GM18526 (cell line): ENCODE data around the gene DHRSX.

Source experiments
- POLR2A ChIP-seq: IDR thresholded peaks from 3 replicates; pipeline ENCODE4 v1.6.1; 2011; ENCODE audit not compliant: insufficient read length; ENCODE audit errors: extremely low read depth

DHRSX gene

DNA sequence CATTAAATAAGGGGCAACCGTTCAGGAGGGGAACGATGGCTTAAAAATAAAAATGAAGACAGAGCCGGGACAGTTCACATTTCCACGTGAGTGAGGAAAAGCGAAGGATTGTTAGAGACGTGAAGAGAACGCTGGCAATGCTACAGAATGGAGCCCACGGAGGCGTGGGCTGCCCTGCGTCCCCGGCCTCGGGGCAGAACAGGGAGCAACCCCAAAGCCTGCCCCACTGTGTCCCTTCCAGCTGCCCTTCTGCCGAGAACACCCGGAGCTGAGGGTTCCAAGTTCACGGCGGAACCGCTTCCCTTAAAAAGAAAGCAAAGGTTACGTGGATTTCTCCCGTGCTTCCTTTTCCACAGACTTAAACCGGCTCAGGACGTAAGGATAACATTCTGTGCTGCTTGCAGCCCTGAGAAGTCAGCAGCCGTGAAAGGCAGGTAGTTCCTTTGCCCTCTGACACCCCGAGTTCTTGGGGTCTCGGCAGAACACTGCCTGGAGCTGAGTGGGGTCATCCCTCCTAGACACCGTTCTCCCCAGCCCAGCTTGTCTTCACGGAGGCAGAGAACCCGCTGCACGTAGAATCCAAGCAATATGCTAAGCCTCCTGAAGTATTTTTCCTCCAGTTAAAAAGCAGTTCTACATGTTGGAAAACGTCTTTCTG lies 14.2 kb downstream of the DHRSX start:
- no peak for TF ChIP-seq POLR2A

DNA sequence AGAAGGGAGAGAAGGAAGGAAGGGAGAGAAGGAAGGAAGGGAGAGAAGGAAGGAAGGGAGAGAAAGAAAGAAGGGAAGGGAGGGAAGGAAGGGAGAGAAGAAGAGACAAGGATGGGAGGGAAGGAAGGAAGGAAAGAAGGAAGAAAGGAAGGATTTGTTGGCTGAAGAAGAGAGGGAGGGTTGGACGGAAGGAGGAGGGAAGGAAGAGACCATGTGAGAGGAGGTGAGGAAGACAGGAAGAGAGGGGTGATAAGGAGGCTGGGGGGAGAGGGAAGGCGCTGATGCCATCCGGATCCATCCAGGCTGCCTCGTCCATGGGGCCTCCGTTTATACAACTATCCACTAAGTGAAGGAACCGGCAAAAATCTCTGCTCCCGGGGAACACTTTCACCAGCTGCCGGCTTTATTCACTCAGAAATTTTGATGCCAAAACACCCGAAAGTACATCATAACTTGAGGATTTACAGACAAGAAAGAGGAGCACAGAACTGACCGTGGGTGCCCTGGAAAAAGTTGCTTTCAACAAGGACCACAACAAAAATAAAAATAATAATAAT lies 14.9 kb downstream of the DHRSX start:
- TF ChIP-seq POLR2A, result no peak

DNA sequence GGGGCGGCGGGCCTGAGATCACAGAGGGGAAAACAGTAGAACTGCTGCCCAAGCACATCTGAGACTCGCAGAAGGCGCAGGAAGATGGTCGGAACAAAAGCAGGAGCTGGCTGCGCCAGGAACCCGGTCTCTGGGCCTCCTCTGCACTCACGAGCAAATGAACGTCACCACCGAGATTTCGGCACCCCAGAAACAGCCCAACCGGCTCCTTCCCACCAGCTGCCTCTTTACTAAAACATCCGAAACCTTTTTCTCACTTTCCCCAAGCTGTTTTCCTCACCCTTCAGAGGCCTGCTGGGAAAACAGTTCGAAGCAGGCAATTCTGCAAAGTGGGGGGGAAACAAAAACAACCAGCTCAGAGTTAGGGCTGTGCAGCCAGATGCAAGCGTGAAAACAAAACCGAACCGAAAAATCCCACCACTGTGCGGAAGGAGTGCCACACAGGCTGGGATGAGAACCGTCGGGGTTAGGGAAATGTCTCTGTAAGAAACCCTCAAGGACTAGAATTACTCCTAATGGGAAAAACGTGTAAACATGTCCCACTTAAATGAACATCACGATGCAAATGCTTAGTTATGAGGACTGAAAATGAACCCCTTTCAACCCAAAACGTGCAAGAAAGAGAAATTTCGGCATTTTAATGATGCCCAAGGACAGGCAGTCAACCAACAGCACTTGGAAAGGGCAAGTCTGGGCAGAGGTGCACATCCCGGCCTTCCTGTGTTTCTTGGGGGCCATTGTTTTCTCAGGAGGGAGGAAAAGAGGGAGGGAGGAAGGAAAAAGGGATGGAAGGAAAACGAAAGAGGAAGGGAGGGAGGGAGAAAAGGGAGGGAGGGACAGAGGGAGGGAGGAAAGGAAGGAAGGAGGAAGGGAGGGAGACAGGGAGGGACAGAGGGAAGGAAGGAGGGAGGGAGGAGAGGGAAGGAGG lies 15.8 kb downstream of the DHRSX start:
- TF ChIP-seq POLR2A, result no peak

DNA sequence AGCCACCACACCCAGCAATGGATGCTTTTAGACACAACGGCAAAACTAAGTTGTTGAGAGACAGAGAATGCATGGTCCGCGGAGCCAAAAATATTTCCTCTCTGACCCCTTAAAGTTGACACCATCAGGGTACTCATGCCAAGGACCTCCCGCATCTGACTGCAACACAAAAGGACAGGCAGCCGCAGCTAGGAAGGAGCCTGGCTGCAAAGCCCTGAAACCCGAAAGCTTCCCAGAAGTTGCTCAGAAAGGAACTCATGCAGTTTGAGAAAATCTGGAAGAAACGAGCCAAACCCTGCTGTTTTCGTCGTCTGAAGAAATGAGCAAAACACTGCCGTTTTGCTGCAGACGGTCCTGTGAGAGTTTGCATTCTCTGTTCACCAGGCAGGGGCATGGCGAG lies 16.5 kb downstream of the DHRSX start:
- TF ChIP-seq POLR2A, result no peak

DNA sequence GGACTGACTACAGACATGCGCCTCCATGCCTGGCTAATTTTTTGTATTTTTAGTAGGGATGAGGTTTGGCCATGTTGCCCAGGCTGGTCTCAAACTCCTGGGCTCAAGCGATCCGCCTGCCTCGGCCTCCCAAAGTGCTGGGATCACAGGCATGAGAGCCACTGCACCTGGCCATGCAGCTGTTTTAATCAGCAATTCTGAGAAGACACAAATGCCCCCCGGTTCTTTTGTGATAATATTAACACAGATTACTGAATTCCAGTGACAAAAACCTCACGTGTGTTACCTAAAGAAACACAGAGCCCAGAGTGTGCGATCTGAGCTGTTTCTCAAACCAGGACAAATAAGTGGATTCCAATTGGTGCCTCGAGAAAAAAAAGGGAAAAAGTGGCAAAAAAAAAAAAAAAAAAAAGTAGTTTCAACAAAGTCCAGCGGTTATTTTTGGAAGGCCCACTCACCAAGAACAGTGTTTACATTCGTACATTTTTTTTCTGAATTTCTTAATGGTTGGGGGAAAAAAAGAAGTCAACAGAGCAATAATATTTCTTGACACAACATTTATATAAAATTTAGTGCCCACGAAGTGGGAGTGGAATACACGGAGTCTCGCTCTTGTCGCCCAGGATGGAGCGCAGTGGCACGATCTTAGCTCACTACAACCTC lies 17.2 kb downstream of the DHRSX start:
- TF ChIP-seq POLR2A, result no peak

DNA sequence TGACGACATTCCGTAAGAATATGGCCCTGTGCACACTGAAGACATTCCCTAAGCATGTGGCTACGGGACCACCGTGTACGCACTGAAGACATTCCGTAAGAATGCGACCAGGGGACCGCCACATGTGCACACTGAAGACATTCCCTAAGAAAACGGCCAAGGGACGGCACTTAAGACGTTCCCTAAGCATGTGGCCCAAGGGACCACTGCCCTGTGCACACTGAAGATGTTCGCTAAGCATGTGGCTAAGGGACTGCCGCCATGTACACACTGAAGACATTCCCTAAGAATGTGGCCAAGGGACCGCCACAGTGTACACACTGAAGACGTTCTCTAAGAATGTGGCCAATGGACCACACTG lies 21.4 kb downstream of the DHRSX start:
- TF ChIP-seq POLR2A, result no peak

DNA sequence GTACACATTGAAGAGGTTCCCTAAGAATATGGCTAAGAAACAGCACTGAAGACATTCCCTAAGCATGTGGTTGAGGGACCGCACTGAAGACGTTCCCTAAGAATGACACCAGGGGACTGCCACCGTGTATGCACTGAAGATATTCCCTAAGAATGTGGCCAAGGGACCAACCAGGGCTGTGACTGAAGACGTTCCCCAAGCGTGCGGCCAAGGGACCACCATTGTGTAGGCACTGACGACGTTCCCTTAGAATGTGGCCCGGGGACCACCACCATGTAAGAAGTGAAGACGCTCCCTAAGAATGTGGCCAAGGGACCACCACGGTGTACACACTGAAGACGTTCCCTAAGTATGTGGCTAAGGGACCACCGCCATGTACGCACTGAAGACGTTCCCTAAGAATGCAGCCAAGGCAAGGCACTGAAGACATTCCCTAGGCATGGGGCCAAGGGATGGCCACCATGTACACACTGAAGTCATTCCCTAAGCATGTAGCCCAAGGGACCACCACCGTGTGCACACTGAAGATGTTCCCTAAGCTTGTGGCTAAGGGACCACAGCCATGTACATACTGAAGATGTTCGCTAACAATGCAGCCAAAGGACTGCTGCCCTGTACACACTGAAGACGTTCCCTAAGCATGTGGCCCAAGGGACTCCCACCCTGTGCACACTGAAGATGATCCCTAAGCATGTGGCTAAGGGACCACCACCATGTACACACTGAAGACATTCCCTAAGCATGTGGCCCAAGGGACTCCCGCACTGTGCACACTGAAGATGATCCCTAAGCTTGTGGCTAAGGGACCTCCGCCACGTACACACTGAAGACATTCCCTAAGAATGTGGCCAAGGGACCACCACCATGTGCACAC lies 22.0 kb downstream of the DHRSX start:
- no peak for TF ChIP-seq POLR2A

DNA sequence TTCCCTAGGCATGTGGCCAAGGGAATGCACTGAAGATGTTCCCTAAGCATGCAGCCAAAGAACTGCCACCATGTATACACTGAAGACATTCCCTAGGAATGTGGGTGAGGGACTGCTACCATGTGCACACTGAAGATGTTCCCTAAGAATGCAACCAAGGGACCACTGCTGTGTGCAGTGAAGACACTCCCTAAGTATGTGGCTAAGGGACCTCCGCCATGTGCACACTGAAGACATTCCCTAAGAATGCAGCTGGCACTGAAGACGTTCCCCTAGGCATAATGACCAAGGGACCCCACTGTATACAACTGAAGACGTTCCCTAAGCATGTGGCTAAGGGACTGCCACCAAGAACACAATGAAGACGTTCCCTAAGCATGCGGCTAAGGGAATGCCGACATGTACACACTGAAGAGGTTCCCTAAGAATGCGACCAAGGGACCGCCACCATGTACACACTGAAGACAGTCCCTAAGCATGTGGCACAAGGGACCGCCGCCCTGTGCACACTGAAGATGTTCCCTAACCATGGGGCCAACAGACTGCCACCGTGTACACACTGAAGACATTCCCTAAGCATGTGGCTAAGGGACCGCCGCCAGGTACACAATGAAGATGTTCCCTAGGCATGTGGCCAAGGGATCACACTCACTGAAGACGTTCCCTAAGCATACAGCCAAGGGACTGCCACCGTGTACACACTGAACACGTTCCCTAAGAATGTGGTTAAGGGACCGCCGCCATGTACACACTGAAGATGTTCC lies 25.6 kb downstream of the DHRSX start:
- TF ChIP-seq POLR2A, result no peak

DNA sequence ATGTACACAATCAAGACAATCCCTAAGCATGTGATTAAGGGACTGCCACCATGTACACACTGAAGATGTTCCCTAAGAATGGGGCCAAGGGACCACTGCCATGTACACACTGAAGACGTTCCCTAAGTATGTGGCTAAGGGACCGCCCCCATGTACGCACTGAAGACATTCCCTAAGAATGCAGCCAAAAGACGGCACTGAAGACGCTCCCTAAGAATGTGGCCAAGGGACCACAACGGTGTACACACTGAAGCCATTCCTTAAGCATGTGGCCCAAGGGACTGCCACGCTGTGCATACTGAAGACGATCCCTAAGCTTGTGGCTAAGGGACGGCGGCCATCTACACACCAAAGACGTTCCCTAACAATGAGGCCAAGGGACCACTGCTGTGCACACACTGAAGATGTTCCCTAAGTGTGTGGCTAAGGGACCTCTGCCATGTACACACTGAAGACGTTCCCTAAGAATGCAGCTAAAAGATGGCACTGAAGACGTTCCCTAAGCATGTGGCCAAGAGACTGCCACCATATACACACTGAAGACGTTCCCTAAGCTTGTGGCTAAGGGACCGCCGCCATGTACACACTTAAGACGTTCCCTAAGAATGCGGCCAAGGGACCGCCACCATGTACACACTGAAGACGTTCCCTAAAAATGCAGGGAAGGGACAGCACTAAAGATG lies 26.4 kb downstream of the DHRSX start:
- no peak for TF ChIP-seq POLR2A

DNA sequence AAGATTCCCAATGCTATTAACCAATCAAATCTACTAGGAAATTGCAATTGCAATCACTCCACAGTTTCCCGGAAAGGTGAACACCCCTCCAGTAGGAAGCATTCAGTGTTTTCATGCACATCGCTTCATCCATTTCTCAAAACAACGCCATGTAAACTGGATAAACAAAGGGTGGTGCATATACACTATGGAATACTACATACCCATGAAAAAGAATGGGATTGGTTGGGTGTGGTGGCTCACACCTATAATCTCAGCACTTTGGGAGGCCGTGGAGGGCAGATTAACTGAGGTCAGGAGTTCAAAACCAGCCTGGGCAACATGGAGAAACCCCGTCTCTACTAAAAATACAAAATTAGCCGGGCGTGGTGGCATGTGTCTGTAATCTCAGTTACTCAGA lies 29.1 kb downstream of the DHRSX start:
- TF ChIP-seq POLR2A, result no peak

DNA sequence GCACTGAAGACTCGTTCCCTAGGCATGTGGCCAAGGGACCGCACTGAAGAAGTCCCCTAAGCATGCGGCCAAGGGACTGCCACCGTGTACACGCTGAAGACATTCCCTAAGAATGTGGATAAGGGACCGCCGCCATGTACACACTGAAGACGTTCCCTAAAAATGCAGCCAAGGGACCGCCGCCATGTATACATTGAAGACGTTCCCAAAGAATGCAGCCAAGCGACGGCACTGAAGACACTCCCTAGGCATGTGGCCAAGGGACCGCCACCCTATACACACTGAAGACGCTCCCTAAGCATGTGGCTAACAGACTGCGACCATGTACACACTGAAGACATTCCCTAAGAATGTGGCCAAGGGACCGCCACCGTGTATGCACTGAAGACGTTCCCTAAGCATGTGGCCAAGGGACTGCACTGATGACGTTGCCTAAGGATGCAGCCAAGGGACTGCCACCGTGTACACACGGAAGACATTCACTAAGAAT lies 31.5 kb downstream of the DHRSX start:
- no peak for TF ChIP-seq POLR2A

DNA sequence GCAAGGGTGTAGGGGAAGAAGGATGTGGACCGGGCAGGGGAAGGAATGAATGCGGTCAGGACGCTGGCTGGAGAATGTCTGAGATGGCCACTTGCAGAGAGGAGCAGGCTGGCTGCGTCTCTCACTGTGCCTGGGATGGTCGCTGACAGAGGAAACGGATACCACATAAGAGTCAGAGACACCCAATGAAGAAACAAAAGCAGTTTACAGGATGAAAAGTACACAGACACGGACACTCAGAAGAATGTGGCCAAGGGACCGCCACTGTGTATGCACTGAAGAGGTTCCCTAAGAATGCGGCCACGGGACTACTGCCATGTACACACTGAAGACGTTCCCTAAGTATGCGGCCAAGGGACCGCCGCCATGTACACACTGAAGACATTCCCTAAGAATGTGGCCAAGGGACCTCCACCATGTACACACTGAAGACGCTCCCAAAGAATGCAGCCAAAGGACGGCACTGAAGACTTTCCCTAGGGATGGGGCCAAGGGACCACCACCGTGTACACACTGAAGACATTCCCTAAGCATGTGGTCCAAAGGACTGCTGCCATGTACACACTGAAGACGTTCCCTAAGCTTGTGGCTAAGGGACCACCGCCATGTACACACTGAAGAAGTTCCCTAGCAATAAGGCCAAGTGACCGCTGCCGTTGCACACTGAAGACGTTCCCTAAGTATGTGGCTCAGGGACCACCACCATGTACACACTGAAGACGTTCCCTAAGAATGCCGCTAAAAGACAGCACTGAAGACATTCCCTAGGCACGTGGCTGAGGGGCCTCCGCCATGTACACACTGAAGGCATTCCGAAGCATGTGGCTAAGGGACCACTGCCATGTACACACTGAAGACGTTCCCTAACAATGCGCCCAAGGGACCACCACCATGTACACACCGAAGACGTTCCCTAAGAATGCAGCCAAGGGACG lies 32.2 kb downstream of the DHRSX start:
- TF ChIP-seq POLR2A, result no peak
